IMR-90 (cell line): Measurements from ENCODE around the gene PDK4. TPM values are rescaled to one million over a fixed set of nuclear protein-coding genes. Genes with fewer than 3 reads are reported as not detected.
"Not testable (repeated sequence)": the region's sequence is repeated elsewhere in the genome, so short reads cannot be mapped to it uniquely, and the experiment has no call there.

Experiments used
- ATAC-seq: fragments of 200-7000 bp; cut with Tn5 transposase; 2 replicates; pipeline ENCODE4 v1.9.1; 2020; ENCODE audit warnings: low read depth, mild to moderate bottlenecking, moderate library complexity
- BruUV-seq: library from RNA; stranded (reverse); fragments of 400-500 nt; replicated peaks from 2 replicates; lab custom pipeline; 2021; lab: Mats Ljungman, UMichigan
- CTCF ChIA-PET: fragments of 300-600 bp; formaldehyde crosslinking; extraction: SDS; loops from one replicate; lab custom pipeline; 2021; ENCODE audit warnings: antibody characterized with exemption; lab: Yijun Ruan, JAX
- POLR2A ChIA-PET: fragments of 300-600 bp; sonication (Branson Sonifier 250); formaldehyde crosslinking; loops from one replicate; lab custom pipeline; 2022; ENCODE audit warnings: antibody characterized with exemption; ENCODE audit not compliant: unreplicated experiment; lab: Charles Lee
- DNase-seq: peaks from one replicate; pipeline ENCODE4 v3.0.0; 2013
- H2AFZ ChIP-seq: replicated peaks from 2 replicates; pipeline ENCODE3; 2013; ENCODE audit warnings: low read length, mild to moderate bottlenecking; ENCODE audit not compliant: poor library complexity
- H2AK5ac ChIP-seq: 2 replicates; pipeline ENCODE4 v1.6.1; 2013; ENCODE audit warnings: low read depth, low read length, inconsistent platforms
- H2AK9ac ChIP-seq: replicated peaks from 2 replicates; pipeline ENCODE3; 2013; ENCODE audit warnings: mild to moderate bottlenecking, low read depth, low read length, moderate library complexity; ENCODE audit not compliant: poor library complexity
- H2BK120ac ChIP-seq: 2 replicates; pipeline ENCODE4 v1.6.1; 2013; ENCODE audit warnings: low read depth, low read length, inconsistent platforms
- H2BK15ac ChIP-seq: 3 replicates; pipeline ENCODE4 v1.6.1; 2013; ENCODE audit warnings: low read depth, low read length, inconsistent platforms
- H2BK20ac ChIP-seq: 2 replicates; pipeline ENCODE4 v1.6.1; 2013; ENCODE audit warnings: low read depth, mild to moderate bottlenecking, inconsistent platforms, low read length, moderate library complexity
- H2BK5ac ChIP-seq: 2 replicates; pipeline ENCODE4 v1.6.1; 2013; ENCODE audit warnings: mild to moderate bottlenecking, low read depth, low read length, inconsistent platforms; ENCODE audit not compliant: poor library complexity, severe bottlenecking
- H3K14ac ChIP-seq: replicated peaks from 2 replicates; pipeline ENCODE4 v1.6.1; 2013; ENCODE audit warnings: low read depth, low read length, inconsistent platforms
- H3K18ac ChIP-seq: 2 replicates; pipeline ENCODE4 v1.6.1; 2013; ENCODE audit warnings: low read depth, low read length, control low read depth
- H3K23ac ChIP-seq: 2 replicates; pipeline ENCODE4 v1.6.1; 2013; ENCODE audit warnings: low read depth, low read length, inconsistent platforms
- H3K27ac ChIP-seq: 2 replicates; pipeline ENCODE4 v1.5.1; 2013; ENCODE audit warnings: mild to moderate bottlenecking, control low read depth, low read length; ENCODE audit not compliant: insufficient read depth
- H3K27me3 ChIP-seq: 2 replicates; pipeline ENCODE4 v1.6.1; 2013; ENCODE audit warnings: low read length; ENCODE audit not compliant: control insufficient read depth, insufficient read depth
- H3K36me3 ChIP-seq: 2 replicates; pipeline ENCODE4 v1.6.1; 2013; ENCODE audit warnings: low read length, mixed read lengths; ENCODE audit not compliant: control insufficient read depth, insufficient read depth
- H3K4ac ChIP-seq: 2 replicates; pipeline ENCODE4 v1.6.1; 2013; ENCODE audit warnings: low read depth, low read length, inconsistent platforms
- H3K4me1 ChIP-seq: 2 replicates; pipeline ENCODE4 v1.6.1; 2013; ENCODE audit warnings: low read length, mixed read lengths; ENCODE audit not compliant: control insufficient read depth, insufficient read depth
- H3K4me2 ChIP-seq: 2 replicates; pipeline ENCODE4 v1.6.1; 2013; ENCODE audit warnings: low read depth, mild to moderate bottlenecking, control low read depth, low read length, moderate library complexity
- H3K4me3 ChIP-seq: 2 replicates; pipeline ENCODE4 v1.5.1; 2013; ENCODE audit warnings: low read depth, mild to moderate bottlenecking, control low read depth, low read length, moderate library complexity; ENCODE audit not compliant: insufficient read depth
- H3K56ac ChIP-seq: 2 replicates; pipeline ENCODE4 v1.6.1; 2013; ENCODE audit warnings: low read length, inconsistent platforms; ENCODE audit not compliant: insufficient read depth; ENCODE audit errors: extremely low read depth
- H3K79me1 ChIP-seq, 2 experiments: 2 replicates each; pipeline ENCODE4 v1.6.1; 2013; ENCODE audit warnings: low read length in 2 of 2, inconsistent platforms in 1 of 2, low read depth in 1 of 2
- H3K9ac ChIP-seq: 2 replicates; pipeline ENCODE4 v1.6.1; 2013; ENCODE audit warnings: low read depth, low read length, control low read depth
- H3K9me1 ChIP-seq: 2 replicates; pipeline ENCODE4 v1.6.1; 2013; ENCODE audit warnings: low read length, inconsistent platforms; ENCODE audit not compliant: insufficient read depth
- H3K9me3 ChIP-seq: 2 replicates; pipeline ENCODE4 v1.6.1; 2013; ENCODE audit warnings: low read length; ENCODE audit not compliant: control insufficient read depth, insufficient read depth
- H4K20me1 ChIP-seq: 2 replicates; pipeline ENCODE4 v1.6.1; 2013; ENCODE audit warnings: low read length, inconsistent platforms; ENCODE audit not compliant: insufficient read depth
- H4K5ac ChIP-seq: 2 replicates; pipeline ENCODE4 v1.6.1; 2013; ENCODE audit warnings: mild to moderate bottlenecking, low read depth, low read length, control low read depth
- H4K8ac ChIP-seq, 2 experiments: 2 replicates each; pipeline ENCODE4 v1.6.1; 2013; ENCODE audit warnings: low read depth in 2 of 2, low read length in 2 of 2, control low read depth in 1 of 2, inconsistent platforms in 1 of 2
- H4K91ac ChIP-seq: 2 replicates; pipeline ENCODE4 v1.6.1; 2013; ENCODE audit warnings: low read depth, low read length, inconsistent platforms; ENCODE audit not compliant: insufficient read depth
- WGBS, 2 experiments: methylation state at CpG; one replicate each; pipeline versions ENCODE4 v1.1.5 to v1.1.7; 2013; ENCODE audit warnings: missing lambda C conversion rate in 2 of 2; ENCODE audit not compliant: insufficient read length in 1 of 2; ENCODE audit errors: extremely low coverage in 2 of 2; 5-methylcytosine and 5-hydroxymethylcytosine counted together
- dilution Hi-C: fragments of 300-500 bp; cut with HindIII; formaldehyde crosslinking; loops from one replicate; pipeline ENCODE4 v1.14.3; 2018; ENCODE audit warnings: low sequenced_read_pairs; ENCODE audit not compliant: unreplicated experiment
- in situ Hi-C: fragments of 300-500 bp; cut with MboI; formaldehyde crosslinking; loops from 3 replicates; pipeline ENCODE4 v1.14.3; 2019; ENCODE audit warnings: low sequenced_read_pairs, inconsistent platforms, mixed read lengths
- intact Hi-C: fragments of 100-400 bp; cut with micrococcal nuclease; formaldehyde crosslinking; loops from 2 replicates; pipeline ENCODE4 v1.10.0; 2022
- polyA plus RNA-seq, 3 experiments: library from polyadenylated mRNA; depleted of rRNA; stranded (reverse); fragments of >200 nt; gene quantifications; 2 replicates each; pipeline ENCODE4 v1.2.3, GENCODE V29; 2012; ENCODE audit warnings: low replicate concordance in 1 of 3
- total RNA-seq: library from RNA; depleted of rRNA; stranded (reverse); fragments of >200 nt; gene quantifications from 2 replicates; pipeline ENCODE4 v1.2.3, GENCODE V29; 2012

PDK4 gene
- total and polyA plus RNA-seq, 2 of the 4 experiments (the other 2 are of a cell fraction), result under 0.01 to 0.03 TPM

GRCh38 chr7:95604397-95604796, 8.1 kb upstream of the PDK4 start:
- H3K27ac ChIP-seq, H2BK120ac ChIP-seq, H2AK5ac ChIP-seq, H3K9me3 ChIP-seq, H3K36me3 ChIP-seq, DNase-seq, H3K4me2 ChIP-seq, H3K18ac ChIP-seq, H4K91ac ChIP-seq, BruUV-seq, H4K5ac ChIP-seq, H3K14ac ChIP-seq, H2BK15ac ChIP-seq, H3K23ac ChIP-seq, H2BK20ac ChIP-seq, H2AFZ ChIP-seq, H3K79me1 ChIP-seq, intact Hi-C loops, H2AK9ac ChIP-seq, H4K8ac ChIP-seq, H3K56ac ChIP-seq, H3K4me1 ChIP-seq, H2BK5ac ChIP-seq, CTCF ChIA-PET, H3K4ac ChIP-seq, H3K27me3 ChIP-seq, H4K20me1 ChIP-seq, dilution Hi-C loops, H3K9ac ChIP-seq, H3K9me1 ChIP-seq, ATAC-seq, POLR2A ChIA-PET, H3K4me3 ChIP-seq, in situ Hi-C loops: not testable (repeated sequence)
- no CpG with 5 or more reads among the region's 2 CpGs for WGBS, 2 experiments
